Duodenal mucosa (tissue), 2 donors: ENCODE measurements around the gene TOPBP1.
A peak's percentile ranks its signal among the peaks of the same experiment; 100 is the strongest.

Experiments
- H3K27ac ChIP-seq: one replicate; pipeline ENCODE4 v1.7.0; 2013; ENCODE audit warnings: low read depth, low read length
- H3K27me3 ChIP-seq, 2 donors: one replicate each; pipeline ENCODE4 v1.7.0; 2013; ENCODE audit warnings: low read length in 2 of 2, control low read depth in 1 of 2; ENCODE audit not compliant: insufficient read depth in 2 of 2, control insufficient read depth in 1 of 2
- H3K36me3 ChIP-seq, 2 donors: one replicate each; pipeline ENCODE4 v1.7.0; 2013; ENCODE audit warnings: low read length in 2 of 2, control low read depth in 1 of 2; ENCODE audit not compliant: insufficient read depth in 2 of 2, control insufficient read depth in 1 of 2
- H3K4me1 ChIP-seq, 2 donors: one replicate each; pipeline ENCODE4 v1.7.0; 2013; ENCODE audit warnings: low read length in 2 of 2, control low read depth in 1 of 2; ENCODE audit not compliant: insufficient read depth in 2 of 2, control insufficient read depth in 1 of 2
- H3K4me3 ChIP-seq, 2 donors: one replicate each; pipeline ENCODE4 v1.7.0; 2013; ENCODE audit warnings: low read length in 2 of 2, low read depth in 1 of 2
- H3K9ac ChIP-seq, 2 donors: one replicate each; pipeline ENCODE4 v1.7.0; 2013; ENCODE audit warnings: low read length in 2 of 2, low read depth in 1 of 2
- H3K9me3 ChIP-seq, 2 donors: one replicate each; pipeline ENCODE4 v1.7.0; 2013; ENCODE audit warnings: low read length in 2 of 2, control low read depth in 1 of 2; ENCODE audit not compliant: control insufficient read depth in 1 of 2

The TOPBP1 gene

DNA sequence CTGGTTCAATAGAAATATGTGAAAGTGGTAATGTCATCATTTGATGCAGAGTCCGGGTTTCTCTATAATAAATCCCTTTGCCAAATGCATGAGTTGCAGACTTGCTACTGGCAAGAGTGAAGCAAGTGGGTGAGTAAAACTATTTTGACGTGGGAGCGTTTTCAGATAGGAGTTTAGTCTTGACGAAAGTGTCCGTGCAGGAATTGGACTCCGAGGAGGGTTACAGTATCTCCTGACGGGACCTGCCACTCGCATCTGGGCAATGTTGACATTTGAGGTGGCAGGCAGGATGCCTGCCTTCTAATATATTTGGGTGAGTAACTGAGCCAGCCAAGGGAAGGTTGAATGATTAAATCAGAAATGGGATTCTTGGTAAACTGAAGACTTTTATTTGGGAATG, 72.2 kb downstream of the TOPBP1 start:
- Histone ChIP-seq H3K9me3 (no peaks in the 10 kb centered on the region), H3K27ac (no peak overlapping the region), H3K4me1 (no peaks in the 10 kb centered on the region), H3K4me3 (no peak overlapping the region), H3K36me3 (peaks cover 25 to 49% of the 10 kb centered on the region in 2 donors), H3K27me3 (no peaks in the 10 kb centered on the region), H3K9ac (no peak overlapping the region)

DNA sequence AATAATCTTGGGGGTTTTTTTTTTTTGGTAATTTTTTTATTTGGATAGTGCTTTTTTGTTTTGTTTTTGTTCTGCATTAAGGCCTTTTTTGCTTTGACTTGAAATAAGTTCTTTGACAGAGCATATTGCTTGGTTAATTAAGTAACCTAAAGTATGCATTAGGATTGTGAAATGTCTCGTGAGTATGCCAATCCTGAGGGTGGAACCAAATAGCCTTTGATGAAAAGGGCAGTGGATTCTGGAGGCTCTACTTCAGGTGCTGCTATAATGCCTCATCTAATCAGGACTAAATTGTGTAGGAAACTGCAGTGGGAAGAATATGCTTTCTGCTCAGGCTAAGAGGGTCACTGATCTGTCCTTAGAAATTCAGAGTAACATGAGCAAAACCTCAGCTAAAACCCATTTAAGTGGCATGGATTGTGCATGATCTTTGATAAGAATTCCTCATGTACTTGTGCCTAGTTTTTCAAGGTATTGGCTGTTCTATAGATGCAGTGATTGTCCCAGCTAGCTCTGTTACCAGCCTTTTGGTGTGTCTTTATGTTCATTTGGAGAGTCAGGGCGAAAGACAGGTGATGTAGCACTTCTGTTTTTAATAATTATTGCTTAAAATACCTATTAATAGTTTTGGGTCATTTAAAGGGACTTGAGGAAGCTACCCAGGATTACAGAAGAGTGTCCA, 72.8 kb downstream of the TOPBP1 start:
- Histone ChIP-seq H3K27me3 (no peaks in the 10 kb centered on the region), H3K4me3 (no peak overlapping the region), H3K9me3 (no peaks in the 10 kb centered on the region), H3K4me1 (no peaks in the 10 kb centered on the region), H3K27ac (no peak overlapping the region), H3K36me3 (peaks cover 25 to 55% of the 10 kb centered on the region in 2 donors), H3K9ac (no peak overlapping the region)

- Histone ChIP-seq H3K9ac (no peak overlapping the region), H3K36me3 (peaks cover 29 to 64% of the 10 kb centered on the region in 2 donors), H3K9me3 (no peaks in the 10 kb centered on the region), H3K27me3 (no peaks in the 10 kb centered on the region), H3K27ac (no peak overlapping the region), H3K4me3 (no peak overlapping the region), H3K4me1 (no peaks in the 10 kb centered on the region)
Observed at GRCh38 chr3:133588035-133588434, 73.7 kb downstream of the TOPBP1 start.

- Histone ChIP-seq H3K4me1 (peaks cover 9 to 12% of the 10 kb centered on the region in 2 donors), H3K9me3 (no peaks in the 10 kb centered on the region), H3K4me3 (no peak overlapping the region), H3K9ac (no peak overlapping the region), H3K36me3 (peaks cover 27 to 81% of the 10 kb centered on the region in 2 donors), H3K27me3 (no peaks in the 10 kb centered on the region), H3K27ac (no peak overlapping the region)
Observed at GRCh38 chr3:133583396-133583795, 78.3 kb downstream of the TOPBP1 start.

DNA sequence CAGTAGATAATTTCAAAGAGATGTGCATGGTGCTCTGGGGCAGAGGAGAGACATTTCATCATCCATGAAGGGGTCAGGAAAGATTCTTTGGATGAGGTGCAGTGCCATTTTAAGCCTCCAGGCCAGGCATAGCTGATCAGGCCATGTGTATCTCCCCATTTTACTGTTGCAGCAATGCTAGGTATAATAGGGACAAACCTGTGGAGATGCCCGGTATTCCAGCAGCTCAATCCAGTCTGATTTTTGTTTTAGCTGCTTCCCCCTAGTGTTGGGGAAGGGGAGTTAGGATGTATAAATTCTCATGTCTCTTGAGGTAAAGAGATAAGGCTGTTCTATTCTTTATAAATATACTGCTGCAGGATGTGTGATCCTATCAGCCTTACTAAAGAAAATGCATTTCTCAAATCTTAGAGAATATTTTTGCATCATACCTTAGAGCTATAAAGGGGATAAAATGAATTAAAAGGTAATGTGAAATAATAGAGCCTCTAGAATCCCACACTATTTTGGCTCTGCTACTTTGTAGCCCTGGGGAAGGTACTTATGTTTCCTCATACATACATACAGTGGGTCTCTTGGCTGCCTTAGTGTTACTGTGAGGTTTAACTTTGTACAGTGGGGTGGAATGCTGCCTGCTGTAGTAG, 83.1 kb downstream of the TOPBP1 start:
- H3K9me3 ChIP-seq, result no peaks in the 10 kb centered on the region
- H3K9ac ChIP-seq, result no peak overlapping the region
- no peak overlapping the region for H3K27ac ChIP-seq
- peaks cover 17 to 46% of the 10 kb centered on the region in 2 donors for H3K36me3 ChIP-seq
- peak overlapping the region in 1 of 2 donors; percentile 9 for H3K4me3 ChIP-seq
- H3K27me3 ChIP-seq, result no peaks in the 10 kb centered on the region
- peaks cover 28 to 34% of the 10 kb centered on the region in 2 donors for H3K4me1 ChIP-seq

DNA sequence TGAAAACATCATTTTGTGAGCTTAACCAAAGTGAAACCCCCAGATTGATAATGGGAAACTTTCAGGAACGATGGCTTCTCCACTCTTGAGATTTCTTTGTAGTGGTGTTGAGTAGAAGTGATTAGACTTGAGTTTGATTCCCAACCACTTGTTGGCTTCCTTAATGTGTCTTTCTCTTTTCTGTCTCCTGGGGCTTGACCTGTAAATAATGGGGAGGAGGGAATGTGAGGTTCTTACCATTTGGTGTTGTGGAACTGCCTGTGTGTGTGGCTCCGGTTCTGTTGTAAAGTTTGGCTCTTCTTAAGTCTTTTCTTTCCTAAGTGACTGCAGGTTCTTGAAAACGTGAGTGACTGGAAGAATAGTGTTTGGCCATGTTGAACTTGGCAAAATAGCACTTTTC, 85.6 kb downstream of the TOPBP1 start:
- H3K9ac ChIP-seq, result peak overlapping the region; percentile 9 to 99
- no peaks in the 10 kb centered on the region for H3K27me3 ChIP-seq
- H3K4me3 ChIP-seq, result peak overlapping the region; percentile 83 to 96
- H3K9me3 ChIP-seq, result no peaks in the 10 kb centered on the region
- H3K36me3 ChIP-seq, result peaks cover 11 to 24% of the 10 kb centered on the region in 2 donors
- H3K27ac ChIP-seq, result no peak overlapping the region
- H3K4me1 ChIP-seq, result peaks cover 33 to 34% of the 10 kb centered on the region in 2 donors

- H3K27ac ChIP-seq, result peak overlapping the region; percentile 97
- H3K9ac ChIP-seq, result peak overlapping the region; percentile 93 to 99
- peak overlapping the region; percentile 83 to 96 for H3K4me3 ChIP-seq
- H3K9me3 ChIP-seq, result no peaks in the 10 kb centered on the region
- H3K27me3 ChIP-seq, result no peaks in the 10 kb centered on the region
- H3K4me1 ChIP-seq, result peaks cover 33 to 34% of the 10 kb centered on the region in 2 donors
- peaks cover 11 to 24% of the 10 kb centered on the region in 2 donors for H3K36me3 ChIP-seq
Observed at GRCh38 chr3:133575086-133575485, 86.7 kb downstream of the TOPBP1 start.

DNA sequence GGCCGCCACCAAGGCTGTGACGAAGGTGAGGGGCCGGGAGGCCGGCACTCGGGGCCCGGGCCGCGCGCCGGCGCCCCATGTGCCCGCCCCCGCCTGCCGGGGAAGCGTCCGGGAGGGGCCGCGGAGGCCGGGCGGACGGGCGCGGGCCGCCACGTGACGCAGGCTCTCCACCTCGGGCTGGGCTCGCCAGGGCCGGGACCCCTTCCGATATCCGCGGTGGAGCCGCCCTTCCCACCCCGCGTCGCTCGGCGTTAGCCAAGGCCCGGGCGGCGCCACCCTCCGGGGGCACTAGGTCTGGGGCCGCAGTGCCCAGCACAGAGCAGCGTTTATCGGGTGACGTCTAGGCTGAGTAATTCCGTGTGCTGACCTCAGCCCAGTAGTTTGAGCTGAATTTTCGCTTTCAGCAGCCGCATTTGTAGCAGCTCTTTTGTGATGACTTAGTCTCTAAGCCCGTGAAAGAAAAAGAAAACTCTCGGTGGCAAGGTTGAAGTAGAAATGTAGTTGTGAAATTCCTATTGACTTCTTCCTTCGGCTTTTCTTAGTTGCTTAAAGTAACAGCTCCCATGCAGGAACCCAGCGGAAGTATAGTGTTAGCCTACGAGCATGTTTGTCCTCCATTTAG, 87.4 kb downstream of the TOPBP1 start:
- H3K27ac ChIP-seq, result peak overlapping the region; percentile 97
- no peaks in the 10 kb centered on the region for H3K27me3 ChIP-seq
- no peaks in the 10 kb centered on the region for H3K9me3 ChIP-seq
- H3K4me3 ChIP-seq, result peak overlapping the region; percentile 83 to 96
- peaks cover 11 to 20% of the 10 kb centered on the region in 2 donors for H3K36me3 ChIP-seq
- peaks cover 33 to 34% of the 10 kb centered on the region in 2 donors for H3K4me1 ChIP-seq
- peak overlapping the region; percentile 93 to 99 for H3K9ac ChIP-seq

DNA sequence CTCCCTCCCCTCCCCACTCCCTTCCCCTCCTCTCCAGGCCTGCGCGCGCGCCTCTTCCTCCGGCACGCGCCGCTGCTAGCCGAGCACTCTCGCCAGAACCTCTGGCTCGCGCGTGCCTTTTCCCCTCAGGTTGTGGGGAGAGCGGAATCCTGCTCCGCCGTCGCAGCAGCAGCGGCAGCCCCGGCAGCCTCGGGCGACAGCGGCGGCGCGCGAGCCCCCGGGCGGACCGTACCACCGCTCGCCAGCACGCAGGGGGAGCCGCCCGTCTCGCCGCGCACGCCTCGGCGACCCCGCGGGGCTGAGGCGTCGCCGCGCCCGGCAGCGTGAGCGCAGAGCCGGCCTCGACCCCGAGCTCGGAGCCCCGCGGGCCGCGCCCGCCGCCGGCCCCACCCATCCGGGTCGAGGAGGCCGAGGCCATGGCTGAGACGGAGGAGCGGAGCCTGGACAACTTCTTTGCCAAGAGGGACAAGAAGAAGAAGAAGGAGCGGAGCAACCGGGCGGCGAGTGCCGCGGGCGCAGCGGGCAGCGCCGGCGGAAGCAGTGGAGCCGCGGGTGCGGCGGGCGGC, 88.0 kb downstream of the TOPBP1 start, which contains the start of gene CDV3:
Gene CDV3 (plus strand): TSS at position 58 of the 566 bp plus-strand sequence. CDS start 359 bp downstream, at position 417.
- Histone ChIP-seq H3K27me3 (no peaks in the 10 kb centered on the region), H3K36me3 (peaks cover 8 to 13% of the 10 kb centered on the region in 2 donors), H3K9me3 (no peaks in the 10 kb centered on the region), H3K9ac (peak within 1 kb of the TSS; percentile 93 to 99), H3K4me3 (peak within 1 kb of the TSS; percentile 83 to 96), H3K27ac (peak within 1 kb of the TSS; percentile 97), H3K4me1 (peaks cover 26 to 29% of the 10 kb centered on the region in 2 donors)
